ENCODE measurements around the gene ERC1.
"Not testable (repeated sequence)": the region's sequence is repeated elsewhere in the genome, so short reads cannot be mapped to it uniquely, and the experiment has no call there.

The ERC1 gene

GRCh38 chr12:1246637-1247036 lies 255.6 kb downstream of the ERC1 start:
- DNase-seq, result no peak

- DNase-seq, result no peak
Observed at GRCh38 chr12:1250641-1251040, 259.6 kb downstream of the ERC1 start.

GRCh38 chr12:1252758-1253157 lies 261.7 kb downstream of the ERC1 start:
- DNase-seq, result no peak

GRCh38 chr12:1255125-1255524 lies 264.1 kb downstream of the ERC1 start:
- DNase-seq, result not testable (repeated sequence)

- not testable (repeated sequence) for DNase-seq
Observed at GRCh38 chr12:1255854-1256253, 264.8 kb downstream of the ERC1 start.

- no peak for DNase-seq
Observed at GRCh38 chr12:1256285-1256684, 265.3 kb downstream of the ERC1 start.

- no peak for DNase-seq
Observed at GRCh38 chr12:1256991-1257390, 266.0 kb downstream of the ERC1 start.

- no peak for DNase-seq
Observed at GRCh38 chr12:1262011-1262410, 271.0 kb downstream of the ERC1 start.

- DNase-seq, result no peak
Observed at GRCh38 chr12:1267243-1267642, 276.2 kb downstream of the ERC1 start.

GRCh38 chr12:1272142-1272541 lies 281.1 kb downstream of the ERC1 start:
- DNase-seq, result no peak

- DNase-seq, result no peak
Observed at GRCh38 chr12:1273051-1273450, 282.0 kb downstream of the ERC1 start.

GRCh38 chr12:1277905-1278304 lies 286.9 kb downstream of the ERC1 start:
- DNase-seq, result no peak

- no peak for DNase-seq
Observed at GRCh38 chr12:1279050-1279449, 288.0 kb downstream of the ERC1 start.

GRCh38 chr12:1280059-1280458 lies 289.0 kb downstream of the ERC1 start:
- DNase-seq, result no peak

GRCh38 chr12:1281683-1282366 lies 290.8 kb downstream of the ERC1 start:
- DNase-seq, result no peak

- DNase-seq, result no peak
Observed at GRCh38 chr12:1282670-1283315, 291.8 kb downstream of the ERC1 start.

GRCh38 chr12:1283316-1283715 lies 292.3 kb downstream of the ERC1 start:
- DNase-seq, result no peak

- DNase-seq, result no peak
Observed at GRCh38 chr12:1284611-1285010, 293.6 kb downstream of the ERC1 start.

- DNase-seq, result no peak
Observed at GRCh38 chr12:1287446-1287975, 296.5 kb downstream of the ERC1 start.

GRCh38 chr12:1288333-1288732 lies 297.3 kb downstream of the ERC1 start:
- DNase-seq, result no peak

GRCh38 chr12:1289371-1290155 lies 298.5 kb downstream of the ERC1 start:
- DNase-seq, result no peak

GRCh38 chr12:1290716-1291115 lies 299.7 kb downstream of the ERC1 start:
- no peak for DNase-seq

GRCh38 chr12:1291601-1292332 lies 300.7 kb downstream of the ERC1 start:
- DNase-seq, result no peak

Measured in cortex of kidney (tissue), 1 donor.